Esophagus muscularis mucosa (tissue), 3 donors: Measurements from ENCODE around the gene KRTAP12-3.

ENCODE experiments used
- POLR2A ChIP-seq: fragments of 450-650 bp; IDR thresholded peaks from one replicate; pipeline ENCODE4 v1.6.1; 2017; ENCODE audit warnings: antibody characterized with exemption, moderate library complexity, mild to moderate bottlenecking, low read depth
- POLR2AphosphoS5 ChIP-seq, 2 donors: sonication (generic); formaldehyde crosslinking; IDR thresholded peaks; one replicate each; pipeline ENCODE4 v1.6.1; 2017; ENCODE audit warnings: antibody characterized with exemption in 2 of 2
- TF ChIP-seq, protein P1 (sequence below), 3 experiments: fragments of 200-600 bp in 2 of 3; fragments of 450-650 bp in 1 of 3; sonication (generic) in 2 of 3; IDR thresholded peaks; one replicate each; pipeline ENCODE4 v1.5.1; 2017 to 2019; ENCODE audit warnings: antibody characterized with exemption in 3 of 3, mild to moderate bottlenecking in 2 of 3, moderate library complexity in 1 of 3

- TF ChIP-seq POLR2A: no peak
- TF ChIP-seq POLR2AphosphoS5 (IDR thresholded peaks at IDR 0.05): no peak
- TF ChIP-seq, protein P1, sequence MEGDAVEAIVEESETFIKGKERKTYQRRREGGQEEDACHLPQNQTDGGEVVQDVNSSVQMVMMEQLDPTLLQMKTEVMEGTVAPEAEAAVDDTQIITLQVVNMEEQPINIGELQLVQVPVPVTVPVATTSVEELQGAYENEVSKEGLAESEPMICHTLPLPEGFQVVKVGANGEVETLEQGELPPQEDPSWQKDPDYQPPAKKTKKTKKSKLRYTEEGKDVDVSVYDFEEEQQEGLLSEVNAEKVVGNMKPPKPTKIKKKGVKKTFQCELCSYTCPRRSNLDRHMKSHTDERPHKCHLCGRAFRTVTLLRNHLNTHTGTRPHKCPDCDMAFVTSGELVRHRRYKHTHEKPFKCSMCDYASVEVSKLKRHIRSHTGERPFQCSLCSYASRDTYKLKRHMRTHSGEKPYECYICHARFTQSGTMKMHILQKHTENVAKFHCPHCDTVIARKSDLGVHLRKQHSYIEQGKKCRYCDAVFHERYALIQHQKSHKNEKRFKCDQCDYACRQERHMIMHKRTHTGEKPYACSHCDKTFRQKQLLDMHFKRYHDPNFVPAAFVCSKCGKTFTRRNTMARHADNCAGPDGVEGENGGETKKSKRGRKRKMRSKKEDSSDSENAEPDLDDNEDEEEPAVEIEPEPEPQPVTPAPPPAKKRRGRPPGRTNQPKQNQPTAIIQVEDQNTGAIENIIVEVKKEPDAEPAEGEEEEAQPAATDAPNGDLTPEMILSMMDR (IDR thresholded peaks at IDR 0.05): no peak
Observed at GRCh38 chr21:44701541-44701940, 43.8 kb downstream of the KRTAP12-3 start.
